HepG2 (cell line): ENCODE results near the gene ARFGEF3. TPM values are rescaled to one million over a fixed set of nuclear protein-coding genes. Genes with fewer than 3 reads are reported as not detected.

Source experiments
- AFF4 ChIP-seq: sonication (generic); formaldehyde crosslinking; IDR thresholded peaks from 2 replicates; pipeline ENCODE4 v1.4.0; 2020; ENCODE audit warnings: missing genetic modification reagents
- ATF4 ChIP-seq, 2 experiments: fragments of 450-650 bp in 1 of 2; sonication (generic) in 1 of 2; formaldehyde crosslinking; IDR thresholded peaks; 2 replicates each; pipeline versions ENCODE4 v1.5.0 to v1.8.0; 2020 to 2022; ENCODE audit warnings: mild to moderate bottlenecking in 1 of 2, missing genetic modification reagents in 1 of 2
- CEBPG ChIP-seq: IDR thresholded peaks from 2 replicates; pipeline ENCODE4 v1.6.1; 2016
- DMAP1 ChIP-seq: IDR thresholded peaks from 2 replicates; pipeline ENCODE4 v1.6.1; 2016
- GATAD2A ChIP-seq: IDR thresholded peaks from 2 replicates; pipeline ENCODE4 v1.6.1; 2016
- IKZF1 ChIP-seq: fragments of 450-650 bp; IDR thresholded peaks from 2 replicates; pipeline ENCODE4 v1.7.1; 2016
- KDM6A ChIP-seq: IDR thresholded peaks from 2 replicates; pipeline ENCODE4 v1.6.1; 2016; ENCODE audit warnings: low read depth
- KLF11 ChIP-seq: IDR thresholded peaks from 2 replicates; pipeline ENCODE4 v1.6.1; 2016; ENCODE audit warnings: missing compliant biosample characterization
- MAF1 ChIP-seq: sonication (generic); formaldehyde crosslinking; IDR thresholded peaks from 2 replicates; pipeline ENCODE4 v1.5.0; 2020; ENCODE audit warnings: missing genetic modification reagents, borderline replicate concordance
- MBNL3 ChIP-seq: fragments of 250-450 bp; sonication (Bioruptor Pico); conservative IDR thresholded peaks from 2 replicates; pipeline ENCODE4 v1.8.0; 2022; ENCODE audit warnings: mild to moderate bottlenecking, inconsistent platforms
- MEF2D ChIP-seq: sonication (generic); formaldehyde crosslinking; IDR thresholded peaks from 2 replicates; pipeline ENCODE4 v1.5.1; 2020; ENCODE audit warnings: mild to moderate bottlenecking, missing genetic modification reagents
- NBN ChIP-seq: fragments of 450-650 bp; conservative IDR thresholded peaks from 2 replicates; pipeline ENCODE4 v1.6.1; 2017
- NCOA1 ChIP-seq: sonication (generic); formaldehyde crosslinking; IDR thresholded peaks from 2 replicates; pipeline ENCODE4 v1.9.0; 2021; ENCODE audit warnings: missing genetic modification reagents
- NKX3-1 ChIP-seq: sonication (generic); formaldehyde crosslinking; IDR thresholded peaks from 2 replicates; pipeline ENCODE4 v1.5.0; 2020; ENCODE audit warnings: missing genetic modification reagents
- NR2C2 ChIP-seq: sonication (generic); formaldehyde crosslinking; IDR thresholded peaks from 2 replicates; pipeline ENCODE4 v1.4.0; 2020; ENCODE audit warnings: missing genetic modification reagents, mild to moderate bottlenecking, moderate library complexity, borderline replicate concordance
- PAF1 ChIP-seq: IDR thresholded peaks from 2 replicates; pipeline ENCODE4 v1.6.1; 2016; ENCODE audit warnings: missing genetic modification reagents, missing compliant biosample characterization
- POLR2G ChIP-seq: fragments of 200-400 bp; formaldehyde crosslinking; IDR thresholded peaks from 2 replicates; pipeline ENCODE4 v1.6.1; 2018; ENCODE audit warnings: mild to moderate bottlenecking, low read depth, low read length, moderate library complexity
- RCOR2 ChIP-seq: IDR thresholded peaks from 2 replicates; pipeline ENCODE4 v1.6.1; 2016; ENCODE audit warnings: missing biosample characterization, missing genetic modification reagents
- RXRA ChIP-seq: sonication (generic); formaldehyde crosslinking; IDR thresholded peaks from 2 replicates; pipeline ENCODE4 v1.5.1; 2020; ENCODE audit warnings: missing genetic modification reagents
- SP140L ChIP-seq: sonication (generic); formaldehyde crosslinking; IDR thresholded peaks from 2 replicates; pipeline ENCODE4 v1.4.0; 2020; ENCODE audit warnings: missing genetic modification reagents, borderline replicate concordance
- SRSF9 ChIP-seq: fragments of 200-400 bp; formaldehyde crosslinking; IDR thresholded peaks from 2 replicates; pipeline ENCODE4 v1.6.1; 2018; ENCODE audit warnings: borderline replicate concordance, mild to moderate bottlenecking, low read depth, low read length; ENCODE audit not compliant: insufficient read depth, poor library complexity, severe bottlenecking
- ZBTB42 ChIP-seq: sonication (generic); formaldehyde crosslinking; IDR thresholded peaks from 2 replicates; pipeline ENCODE4 v1.5.0; 2020; ENCODE audit warnings: mild to moderate bottlenecking, missing genetic modification reagents
- ZNF17 ChIP-seq: sonication (generic); formaldehyde crosslinking; IDR thresholded peaks from 2 replicates; pipeline ENCODE4 v1.5.0; 2020; ENCODE audit warnings: mild to moderate bottlenecking, missing genetic modification reagents
- ZNF256 ChIP-seq: sonication (generic); formaldehyde crosslinking; conservative IDR thresholded peaks from 2 replicates; pipeline ENCODE4 v1.4.0; 2020; ENCODE audit warnings: missing genetic modification reagents
- ZNF317 ChIP-seq: sonication (generic); formaldehyde crosslinking; IDR thresholded peaks from 2 replicates; pipeline ENCODE4 v1.5.0; 2020; ENCODE audit warnings: mild to moderate bottlenecking, missing genetic modification reagents
- ZNF468 ChIP-seq: sonication (generic); formaldehyde crosslinking; IDR thresholded peaks from 2 replicates; pipeline ENCODE4 v1.8.0; 2022; ENCODE audit warnings: mild to moderate bottlenecking, moderate library complexity, missing genetic modification reagents
- ZNF530 ChIP-seq: sonication (generic); formaldehyde crosslinking; IDR thresholded peaks from 2 replicates; pipeline ENCODE4 v1.5.0; 2020; ENCODE audit warnings: low read depth, mild to moderate bottlenecking, missing genetic modification reagents
- ZNF557 ChIP-seq: sonication (generic); formaldehyde crosslinking; IDR thresholded peaks from 2 replicates; pipeline ENCODE4 v1.4.0; 2020; ENCODE audit warnings: missing genetic modification reagents
- ZNF619 ChIP-seq: sonication (generic); formaldehyde crosslinking; IDR thresholded peaks from 2 replicates; pipeline ENCODE4 v1.4.0; 2020; ENCODE audit warnings: mild to moderate bottlenecking, missing genetic modification reagents
- ZNF704 ChIP-seq: sonication (generic); formaldehyde crosslinking; IDR thresholded peaks from 2 replicates; pipeline ENCODE4 v1.8.1; 2023; ENCODE audit warnings: mild to moderate bottlenecking, inconsistent platforms, moderate library complexity, missing genetic modification reagents, borderline replicate concordance
- ZNF746 ChIP-seq: sonication (generic); formaldehyde crosslinking; IDR thresholded peaks from 2 replicates; pipeline ENCODE4 v1.8.0; 2022; ENCODE audit warnings: mild to moderate bottlenecking, missing genetic modification reagents
- polyA plus RNA-seq, 8 experiments: library from polyadenylated mRNA; depleted of rRNA in 3 of 8; stranded (reverse) in 7 of 8; unstranded in 1 of 8; fragments of >200 nt; fragmentation: Illumina TruSeq in 4 of 8; extraction: Trizol in 4 of 8; gene quantifications; 2 replicates each; pipeline versions ENCODE4 v1.2.1 to v1.2.3, GENCODE V29; 2011 to 2016; ENCODE audit warnings: low read depth in 4 of 8, missing spikeins in 1 of 8, mixed read lengths in 1 of 8; ENCODE audit not compliant: insufficient read depth in 1 of 8
- total RNA-seq, 5 experiments: library from RNA; depleted of rRNA; stranded (reverse); fragments of >200 nt; fragmentation: Illumina TruSeq; extraction: Trizol; gene quantifications; 2 replicates each; pipeline ENCODE4 v1.2.3, GENCODE V29; 2016; ENCODE audit warnings: low read depth in 1 of 5

The ARFGEF3 gene
- total and polyA plus RNA-seq, 2 of the 13 experiments (the other 11 are each of a cell fraction or from before 2014, with no cell fraction given), result 0.60 to 2.6 TPM

GRCh38 chr6:138219901-138220300, 58.2 kb downstream of the ARFGEF3 start (continued):
- TF ChIP-seq ZNF256, result no peak
- no peak for TF ChIP-seq ZNF317 (CRISPR knock-in tag)
- TF ChIP-seq PAF1 (CRISPR knock-in tag), result no peak
- TF ChIP-seq MEF2D (CRISPR knock-in tag), result no peak
- TF ChIP-seq ZNF619 (CRISPR knock-in tag), result no peak
- TF ChIP-seq NR2C2 (CRISPR knock-in tag), result peak; percentile 60; the same call in 1 of the 2 replicates
- TF ChIP-seq ATF4 (CRISPR knock-in tag; IDR thresholded peaks at IDR 0.05), result peak in 1 of 2 experiments; percentile 84; a peak in 2 of 4 replicates
- TF ChIP-seq ZNF530 (CRISPR knock-in tag), result no peak
- no peak for TF ChIP-seq DMAP1 (CRISPR knock-in tag)
- 0 out of 2 replicates have a peak, but pooled peaks have one; percentile 30 for TF ChIP-seq RCOR2
- no peak for TF ChIP-seq AFF4 (CRISPR knock-in tag)
- TF ChIP-seq SP140L (CRISPR knock-in tag), result no peak
- TF ChIP-seq ZNF704, result no peak
- TF ChIP-seq ZNF468 (CRISPR knock-in tag), result no peak
- no peak for TF ChIP-seq ZBTB42
- no peak for TF ChIP-seq KLF11 (CRISPR knock-in tag)
- TF ChIP-seq MBNL3 (CRISPR knock-in tag), result no peak
- peak; percentile 66; the same call in 1 of the 2 replicates for TF ChIP-seq RXRA (CRISPR knock-in tag)
- no peak for TF ChIP-seq NBN
- no peak for TF ChIP-seq ZNF557 (CRISPR knock-in tag)
- no peak for TF ChIP-seq ZNF746
- peak; percentile 91 for TF ChIP-seq CEBPG (CRISPR knock-in tag)
- TF ChIP-seq POLR2G, result no peak
- no peak for TF ChIP-seq IKZF1
- no peak for TF ChIP-seq MAF1
- peak; percentile 79 for TF ChIP-seq GATAD2A (CRISPR knock-in tag)
- TF ChIP-seq ZNF17, result no peak
- no peak for TF ChIP-seq KDM6A
- TF ChIP-seq NCOA1, result no peak
- no peak for TF ChIP-seq SRSF9
- no peak for TF ChIP-seq NKX3-1 (CRISPR knock-in tag)
